Measurements from ENCODE around the gene NCKAP1. TPM values are rescaled to one million over a fixed set of nuclear protein-coding genes. Genes with fewer than 3 reads are reported as not detected.

Gene NCKAP1
- total RNA-seq, 6 experiments from 2014 or later: 115 to 160 (median 146) TPM

GRCh38 chr2:183009249-183009899, 28.9 kb downstream of the NCKAP1 start:
- no peak overlapping the region for H3K4me3 Mint-ChIP-seq
- peaks cover 51% of the 10 kb centered on the region for H3K4me1 Mint-ChIP-seq (ENCODE audit: low read depth)
- H3K27me3 Mint-ChIP-seq (ENCODE audit: insufficient read depth): no peaks in the 10 kb centered on the region; the same call in 1 of the 2 replicates
- peaks cover 19% of the 10 kb centered on the region for H3K36me3 Mint-ChIP-seq (ENCODE audit: low read depth)
- no peaks in the 10 kb centered on the region for H3K9me3 Mint-ChIP-seq
- TF ChIP-seq CTCF (IDR thresholded peaks at IDR 0.05): no peak
- H3K27ac Mint-ChIP-seq: no peak overlapping the region; the same call in 1 of the 2 replicates
- no peak for DNase-seq

- no peak for TF ChIP-seq CTCF (IDR thresholded peaks at IDR 0.05)
- H3K4me1 Mint-ChIP-seq (ENCODE audit: low read depth): peaks cover 25% of the 10 kb centered on the region
- H3K4me3 Mint-ChIP-seq: no peak overlapping the region
- no peak overlapping the region for H3K27ac Mint-ChIP-seq
- H3K36me3 Mint-ChIP-seq (ENCODE audit: low read depth): peaks cover 36% of the 10 kb centered on the region
- H3K27me3 Mint-ChIP-seq (ENCODE audit: insufficient read depth): no peaks in the 10 kb centered on the region
- no peaks in the 10 kb centered on the region for H3K9me3 Mint-ChIP-seq
- no peak for DNase-seq
Measured at GRCh38 chr2:183001948-183002347, 36.3 kb downstream of the NCKAP1 start.

- TF ChIP-seq CTCF (IDR thresholded peaks at IDR 0.05): no peak
- Mint-ChIP-seq H3K36me3 (ENCODE audit: low read depth) (peaks cover 37% of the 10 kb centered on the region), H3K27ac (no peak overlapping the region), H3K27me3 (ENCODE audit: insufficient read depth) (no peaks in the 10 kb centered on the region; the same call in 1 of the 2 replicates), H3K4me1 (ENCODE audit: low read depth) (peaks cover 25% of the 10 kb centered on the region), H3K9me3 (no peaks in the 10 kb centered on the region), H3K4me3 (no peak overlapping the region)
- DNase-seq: no peak
Measured at GRCh38 chr2:183000846-183001245, 37.4 kb downstream of the NCKAP1 start.

- Mint-ChIP-seq H3K9me3 (no peaks in the 10 kb centered on the region), H3K27me3 (ENCODE audit: insufficient read depth) (no peaks in the 10 kb centered on the region; the same call in 1 of the 2 replicates), H3K4me1 (ENCODE audit: low read depth) (peaks cover 17% of the 10 kb centered on the region), H3K4me3 (no peak overlapping the region), H3K36me3 (ENCODE audit: low read depth) (peaks cover 37% of the 10 kb centered on the region), H3K27ac (no peak overlapping the region)
- no peak for DNase-seq
- TF ChIP-seq CTCF (IDR thresholded peaks at IDR 0.05): no peak
Measured at GRCh38 chr2:182999348-183000028, 38.8 kb downstream of the NCKAP1 start.

GRCh38 chr2:182994228-182994912, 43.9 kb downstream of the NCKAP1 start:
- Mint-ChIP-seq H3K36me3 (ENCODE audit: low read depth) (peaks cover 43% of the 10 kb centered on the region), H3K27ac (no peak overlapping the region), H3K27me3 (ENCODE audit: insufficient read depth) (no peaks in the 10 kb centered on the region; the same call in 1 of the 2 replicates), H3K9me3 (no peaks in the 10 kb centered on the region), H3K4me1 (ENCODE audit: low read depth) (peaks cover 12% of the 10 kb centered on the region), H3K4me3 (no peak overlapping the region)
- DNase-seq: no peak
- TF ChIP-seq CTCF (IDR thresholded peaks at IDR 0.05): no peak
